NCI-H1092 treated with DMSO at 0.1 percent for 48 hours (cell line): ENCODE data around the gene ZNF219.

Experiments used
- DNase-seq: peaks from one replicate; lab custom pipeline; 2025; lab: John Stamatoyannopoulos, UW

Gene ZNF219

DNA sequence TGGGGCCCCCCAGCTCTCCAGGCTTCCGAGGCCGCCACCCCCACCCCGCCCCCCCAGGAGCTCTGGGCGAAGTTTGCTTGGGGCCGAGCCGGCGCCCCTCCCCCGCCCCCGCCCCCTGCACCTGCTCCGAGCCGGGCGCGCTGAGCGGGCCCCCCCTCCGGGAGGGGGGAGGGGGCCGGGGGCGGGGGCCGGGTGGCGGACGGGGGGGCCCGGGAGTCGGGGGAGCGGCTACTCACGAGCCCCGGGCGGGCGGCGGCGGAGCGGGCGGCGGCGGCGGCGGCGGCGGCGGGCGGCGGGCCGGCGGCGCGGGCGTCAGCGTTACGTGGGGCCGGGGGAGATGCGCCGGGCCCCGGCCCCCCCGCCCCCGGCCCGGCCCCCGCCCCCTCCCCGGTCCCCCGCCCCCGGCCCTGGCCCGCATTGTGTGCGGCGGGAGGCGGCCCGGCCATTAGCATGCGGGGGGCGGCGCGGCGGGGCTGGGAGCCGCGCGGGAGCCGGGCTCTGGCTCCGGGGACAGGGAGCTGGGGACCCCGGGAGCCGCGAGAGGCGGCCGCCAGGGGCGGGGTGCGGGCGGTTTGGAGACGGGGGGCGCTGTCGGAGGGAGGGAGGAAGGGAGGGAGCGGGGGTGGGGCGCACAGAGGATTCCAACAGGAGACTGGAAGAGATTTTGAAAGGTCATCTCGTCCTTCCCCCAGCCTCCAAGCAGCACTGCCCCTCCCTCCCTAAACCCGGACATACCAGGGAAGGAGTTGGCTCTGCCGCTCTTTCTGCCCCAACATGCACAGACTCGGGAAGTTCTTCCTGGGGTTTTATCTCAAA is at the start of gene ZNF219:
ZNF219 (minus strand) TSS at position 580 of the 816 bp plus-strand sequence. CDS start 5,064 bp downstream, outside the sequence.
- peak; percentile 46 for DNase-seq

DNA sequence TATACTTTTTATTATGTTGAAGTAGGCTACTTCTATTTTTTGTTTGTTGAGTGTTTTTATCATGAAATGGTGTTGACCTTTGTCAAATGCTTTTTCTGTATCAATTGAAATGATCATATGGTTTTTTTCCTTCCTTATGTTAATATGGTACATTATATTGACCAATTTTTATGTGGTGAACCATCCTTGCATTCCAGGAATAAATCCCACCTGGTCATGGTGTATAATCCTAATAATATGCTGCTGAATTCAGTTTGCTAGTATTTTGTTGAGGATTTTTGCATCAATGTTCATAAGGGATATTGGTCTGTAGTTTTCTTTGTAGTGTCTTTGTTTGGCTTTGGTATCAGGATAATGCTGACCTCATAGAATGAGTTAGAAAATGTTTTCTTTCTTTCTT is 47.0 kb upstream of the ZNF219 start:
- no peak for DNase-seq

DNA sequence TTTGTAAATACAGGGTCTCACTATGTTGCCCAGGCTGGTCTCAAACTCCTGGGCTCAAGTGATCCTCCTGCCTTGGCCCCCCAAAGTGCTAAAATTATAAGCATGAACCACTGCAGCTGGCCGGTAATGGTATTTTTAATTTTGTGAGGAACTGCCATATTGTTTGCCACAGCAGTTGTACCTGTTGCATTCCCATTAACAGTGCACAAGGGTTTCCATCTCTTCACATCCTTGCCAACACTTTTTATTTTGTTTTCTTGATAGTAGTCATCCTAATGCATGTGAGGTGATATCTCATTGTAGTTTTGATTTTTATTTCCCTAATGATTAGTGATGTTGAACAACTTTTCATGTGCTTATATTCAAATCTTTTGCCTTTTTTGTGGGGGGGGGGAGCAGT is 43.9 kb upstream of the ZNF219 start:
- DNase-seq = no peak

DNA sequence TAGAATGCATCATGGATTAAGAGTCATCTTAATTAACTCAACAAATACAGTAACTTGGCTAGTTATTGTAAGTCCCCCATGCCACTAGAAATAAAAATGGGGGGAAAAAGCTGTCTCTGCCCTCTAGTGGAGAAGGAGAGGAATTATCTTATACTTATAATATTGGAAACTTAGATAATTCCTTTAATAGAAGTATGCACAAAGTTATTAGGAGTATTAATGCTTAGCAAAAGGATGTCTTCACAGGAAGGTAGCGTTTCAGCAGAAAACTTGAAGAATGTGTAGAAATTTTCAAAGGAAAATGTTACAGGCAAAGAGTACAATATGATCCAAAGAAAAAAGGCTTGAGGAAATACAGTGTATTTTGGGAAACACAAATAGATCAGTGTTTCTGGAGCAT is 37.6 kb upstream of the ZNF219 start:
- DNase-seq = peak; percentile 6

DNA sequence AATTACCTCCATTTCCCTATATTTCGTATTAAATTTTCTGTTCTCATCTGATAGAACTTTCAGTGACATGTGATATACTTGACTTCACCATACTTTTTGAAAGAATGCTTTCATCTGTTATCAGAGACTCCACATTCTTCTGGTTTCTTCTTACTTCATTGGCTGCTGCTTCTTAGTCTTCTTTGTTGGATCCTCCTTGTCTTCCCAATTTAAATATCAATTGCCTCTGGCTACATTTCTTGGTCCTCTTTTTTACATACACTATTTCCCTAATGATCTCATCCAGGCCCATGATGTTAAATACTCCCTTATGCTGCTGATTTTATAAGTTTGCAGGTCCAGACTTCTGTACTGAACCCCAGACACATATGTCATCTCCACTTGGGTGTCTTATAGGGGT is 35.4 kb upstream of the ZNF219 start:
- no peak for DNase-seq

DNA sequence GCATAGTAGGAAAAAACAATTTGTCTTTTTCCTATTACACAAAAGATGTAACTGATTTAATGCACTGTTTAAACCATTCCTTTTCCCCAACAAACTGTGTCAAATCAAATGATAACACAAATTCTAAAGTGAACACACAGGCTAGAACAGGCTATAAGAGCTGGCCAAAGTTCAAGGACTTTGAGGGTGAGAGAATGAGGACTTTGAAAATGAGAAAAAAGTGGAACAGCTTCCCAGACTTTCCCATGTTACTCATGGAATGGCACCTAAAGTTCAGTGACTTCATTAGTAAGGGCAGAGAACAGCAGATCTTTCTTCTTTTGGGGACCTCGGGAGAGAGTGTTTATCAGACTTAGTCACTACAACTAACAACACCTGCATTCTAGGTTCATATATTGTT is 25.0 kb upstream of the ZNF219 start:
- DNase-seq = no peak

DNA sequence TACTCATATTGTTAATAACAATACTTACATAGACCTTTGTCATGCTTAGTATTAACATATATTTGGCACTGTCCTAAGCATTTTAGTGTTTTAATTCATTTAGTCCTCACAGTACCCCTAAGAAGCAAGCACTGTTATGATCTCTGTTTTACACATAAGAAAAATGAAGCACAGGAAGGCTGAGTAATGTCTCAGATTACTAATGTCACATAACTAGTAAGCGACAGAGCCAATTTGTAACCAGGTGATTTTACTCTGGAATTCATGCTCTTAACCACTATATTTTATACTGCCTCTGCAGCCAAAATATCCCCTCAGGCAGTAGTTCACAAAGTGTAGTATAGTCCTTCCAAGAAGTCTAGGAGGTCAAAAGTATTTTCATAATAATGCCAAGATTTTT is 22.7 kb upstream of the ZNF219 start:
- no peak for DNase-seq

DNA sequence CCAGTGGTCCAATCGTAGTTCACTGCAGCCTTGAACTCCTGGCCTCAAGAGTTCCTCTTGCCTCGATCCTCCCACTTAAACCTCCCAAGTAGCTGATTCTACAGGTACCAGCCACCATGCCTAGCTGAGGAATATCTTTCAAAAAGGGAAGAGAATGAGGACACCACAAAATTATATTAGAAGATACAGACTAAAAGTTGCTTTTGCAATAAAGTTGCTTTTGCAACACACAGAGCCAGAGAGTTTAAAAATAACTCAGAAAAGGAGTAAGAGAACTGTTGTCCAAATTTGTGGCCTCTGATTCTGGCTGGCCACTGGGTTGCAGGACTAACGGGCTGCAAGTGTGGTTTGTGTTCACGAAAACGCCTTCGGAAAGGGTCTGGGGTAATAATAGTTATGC is 22.2 kb upstream of the ZNF219 start:
- no peak for DNase-seq

DNA sequence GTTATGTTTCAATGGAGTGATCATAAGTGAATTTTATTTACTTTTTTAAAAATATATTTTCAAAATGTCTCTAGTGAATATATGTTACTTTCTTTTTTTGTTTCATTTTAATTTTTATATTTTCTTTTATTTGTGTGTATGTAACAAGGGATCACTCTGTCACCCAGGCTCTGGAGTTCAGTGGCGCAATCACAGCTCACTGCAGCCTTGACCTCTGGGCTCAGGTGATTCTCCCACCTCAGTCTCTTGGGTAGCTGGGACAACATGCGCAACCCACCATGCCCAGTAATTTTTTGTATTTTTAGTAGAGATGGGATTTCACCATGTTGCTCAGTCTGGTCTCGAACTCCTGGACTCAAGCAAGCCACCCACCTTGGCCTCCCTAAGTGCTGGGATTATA is 20.5 kb upstream of the ZNF219 start:
- DNase-seq = no peak

DNA sequence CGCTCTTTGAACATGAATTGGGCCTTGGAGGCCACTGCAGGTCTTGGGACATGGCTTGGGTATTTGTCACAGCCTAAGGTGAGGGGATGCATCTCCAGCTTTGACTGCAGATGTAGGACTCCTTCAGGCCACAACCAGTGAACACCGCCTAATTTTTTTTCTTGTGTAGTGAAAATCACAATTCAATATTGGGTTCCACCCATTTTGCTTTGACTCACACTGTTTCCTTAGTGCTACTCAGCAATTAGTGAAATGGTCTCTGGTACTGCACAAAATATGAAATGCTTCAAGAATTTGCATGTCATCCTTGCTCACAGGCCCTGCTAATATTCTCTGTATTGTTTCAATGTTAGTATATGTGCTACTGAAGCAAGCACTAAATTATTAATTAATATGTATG is 14.9 kb upstream of the ZNF219 start:
- no peak for DNase-seq

DNA sequence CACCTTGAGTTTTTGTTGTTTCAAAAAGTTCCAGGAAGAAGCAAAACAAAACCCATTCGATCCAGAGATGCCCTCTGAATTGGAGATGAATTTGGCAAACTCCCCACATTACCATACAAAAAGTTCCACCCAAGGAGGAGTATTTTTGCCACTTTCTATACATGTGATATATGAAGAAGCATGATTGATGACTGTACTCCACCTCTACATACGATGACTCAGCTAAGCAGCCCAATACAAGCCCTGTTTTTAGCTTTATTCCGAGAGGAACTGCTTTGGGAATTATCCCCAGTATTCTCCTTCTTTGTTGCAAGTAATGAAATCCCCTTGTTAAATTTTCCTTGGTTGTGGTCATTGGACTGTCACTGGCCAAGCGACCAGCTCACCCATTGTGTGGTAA is 13.8 kb upstream of the ZNF219 start:
- DNase-seq = no peak

DNA sequence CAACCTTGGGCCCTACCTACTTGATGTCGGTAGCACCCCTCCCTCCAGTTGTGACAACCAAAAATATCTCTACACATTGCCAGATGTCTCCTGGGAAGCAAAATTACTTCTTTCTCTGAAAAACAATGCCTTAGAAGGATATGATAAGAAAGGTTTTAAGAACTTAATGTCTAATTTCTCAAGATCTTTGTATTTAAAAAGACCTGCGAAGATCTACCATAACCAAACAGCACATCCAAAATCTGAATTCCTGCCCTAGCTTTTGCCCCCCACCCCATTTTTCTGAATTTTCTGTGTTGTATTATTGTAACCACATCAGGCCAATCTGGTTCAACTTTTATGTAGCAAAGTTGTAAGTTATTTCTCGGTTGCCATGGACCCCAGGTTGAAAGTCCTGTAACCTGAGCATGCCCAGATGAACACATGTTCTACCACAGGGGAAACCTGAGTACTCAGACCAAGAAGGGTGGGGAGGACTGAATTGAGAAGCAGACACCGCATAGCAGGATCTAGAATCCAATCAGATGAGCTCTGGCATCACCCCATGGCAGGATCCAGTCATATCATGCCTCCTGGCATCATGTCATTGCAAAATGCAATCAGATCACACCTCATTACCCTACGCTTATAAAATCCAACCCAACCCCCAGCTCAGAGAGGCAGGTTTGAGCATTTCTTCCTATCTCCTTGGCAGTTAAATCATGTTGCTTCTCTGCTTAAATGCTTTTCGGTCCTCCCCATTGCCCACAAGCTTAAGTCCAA is 11.1 kb upstream of the ZNF219 start:
- no peak for DNase-seq

DNA sequence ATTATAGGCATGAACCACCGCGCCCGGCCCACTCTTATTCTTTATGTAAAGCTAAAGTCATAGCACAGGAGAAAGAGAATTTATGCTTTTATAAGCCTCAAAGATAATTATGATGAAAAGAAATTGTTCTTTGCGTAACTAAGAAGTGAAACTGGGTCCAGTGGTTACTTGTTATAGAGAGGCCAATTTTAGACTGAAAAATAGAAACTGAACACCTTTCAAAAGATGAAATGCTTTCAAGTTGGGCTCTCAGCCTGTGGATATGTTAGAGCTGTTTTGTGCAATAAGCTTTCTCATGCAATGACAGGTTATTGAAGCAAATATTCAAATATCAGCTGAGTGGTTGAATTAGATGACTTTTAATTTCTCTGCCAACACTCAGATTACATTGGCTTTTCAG is 10.3 kb upstream of the ZNF219 start:
- DNase-seq = no peak

DNA sequence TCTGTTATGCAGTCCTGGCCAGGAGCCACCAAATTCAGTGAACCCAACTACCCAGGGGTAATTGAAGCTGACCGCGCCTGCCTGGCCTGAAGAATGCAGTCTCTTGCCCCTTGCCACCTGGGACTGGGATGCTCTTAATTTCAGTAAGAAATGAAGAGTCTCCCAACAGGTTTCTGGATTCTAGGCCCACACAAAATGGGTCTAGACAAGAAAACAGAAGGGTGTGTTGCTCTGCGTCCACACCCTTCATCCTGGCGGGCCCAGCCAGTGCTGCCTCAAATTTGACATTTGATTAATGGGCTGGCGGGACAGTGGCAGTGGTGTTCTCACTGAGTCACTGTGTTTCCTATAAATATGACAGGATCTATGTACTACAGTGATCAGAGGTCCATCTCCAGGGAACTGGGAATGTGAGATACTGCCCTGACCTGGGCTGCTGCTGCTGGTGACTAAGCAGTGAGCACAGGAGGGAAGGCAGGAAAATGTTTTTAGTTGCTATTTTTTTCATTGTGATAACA is 8.9 kb upstream of the ZNF219 start:
- DNase-seq = no peak

DNA sequence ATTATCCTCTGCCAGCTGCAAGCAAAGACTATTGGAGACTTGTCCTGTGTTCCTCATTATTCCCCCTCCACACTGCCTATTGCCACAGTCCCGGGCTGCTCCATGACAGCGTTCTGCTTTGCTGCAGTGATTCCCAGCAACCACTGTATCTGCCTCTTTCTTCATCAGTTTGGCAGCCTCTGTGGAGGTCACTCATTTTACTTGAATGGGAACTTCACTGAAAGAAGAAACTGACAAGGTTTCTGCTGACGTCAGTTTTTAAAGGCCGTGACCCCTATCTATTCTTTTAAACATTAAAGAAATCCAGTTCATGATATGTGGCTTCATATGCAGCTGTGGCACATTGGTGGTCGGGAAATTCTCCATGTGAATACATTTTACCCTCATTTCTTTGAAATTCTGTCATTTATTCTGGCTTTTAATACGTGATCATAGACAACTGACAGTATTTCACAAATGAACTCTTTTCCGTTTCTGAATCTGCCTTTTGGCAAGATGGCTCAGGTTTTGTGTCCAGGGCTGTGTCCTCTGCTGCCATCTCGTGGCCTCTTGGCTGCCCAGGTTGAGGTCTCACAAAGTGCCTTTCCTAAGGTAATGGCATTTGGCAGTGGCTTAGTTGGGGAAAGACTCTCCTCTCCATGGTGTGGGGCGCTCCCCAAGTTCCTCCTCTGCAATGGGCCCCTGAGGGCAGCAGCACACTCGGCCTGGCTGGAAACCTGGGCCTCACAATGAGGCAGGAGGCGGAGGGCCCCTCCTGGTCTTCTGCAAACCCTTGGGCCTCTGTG is 8.2 kb upstream of the ZNF219 start:
- DNase-seq = peak; percentile 87

DNA sequence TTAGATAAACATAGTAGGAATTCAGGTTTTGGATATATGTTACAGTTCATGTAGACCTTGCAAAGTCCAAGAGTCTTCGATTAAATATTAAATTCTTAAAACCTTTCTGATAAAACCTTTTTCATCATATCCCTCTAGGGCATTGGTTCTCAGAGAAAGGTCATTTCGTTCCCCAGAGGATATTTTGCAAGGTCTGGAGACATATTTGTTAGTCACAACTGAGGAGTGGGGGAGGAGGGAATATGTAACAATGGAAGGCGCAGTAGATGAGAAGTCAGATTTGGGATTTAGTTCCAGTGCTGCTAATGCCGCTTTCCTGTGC is 7.7 kb upstream of the ZNF219 start:
- no peak for DNase-seq

DNA sequence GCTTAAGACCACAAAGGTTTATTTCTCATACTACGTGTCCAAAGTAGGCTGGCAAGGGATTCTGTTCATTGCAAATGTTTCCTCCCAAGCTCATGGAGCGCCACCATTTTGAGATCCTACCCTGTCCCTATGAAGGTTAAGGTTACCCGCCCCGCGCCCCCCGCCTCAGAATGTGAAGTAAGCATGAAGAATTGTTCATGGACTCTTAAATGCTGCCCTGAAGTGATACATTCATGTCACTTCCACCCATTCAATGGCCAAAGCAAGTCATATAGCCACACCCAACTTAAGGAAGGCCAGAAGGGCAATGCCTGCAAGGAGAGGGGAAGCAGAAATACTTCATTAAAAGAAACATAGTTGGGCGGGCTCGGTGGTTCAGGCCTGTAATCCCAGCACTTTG is 6.6 kb upstream of the ZNF219 start:
- DNase-seq = no peak

DNA sequence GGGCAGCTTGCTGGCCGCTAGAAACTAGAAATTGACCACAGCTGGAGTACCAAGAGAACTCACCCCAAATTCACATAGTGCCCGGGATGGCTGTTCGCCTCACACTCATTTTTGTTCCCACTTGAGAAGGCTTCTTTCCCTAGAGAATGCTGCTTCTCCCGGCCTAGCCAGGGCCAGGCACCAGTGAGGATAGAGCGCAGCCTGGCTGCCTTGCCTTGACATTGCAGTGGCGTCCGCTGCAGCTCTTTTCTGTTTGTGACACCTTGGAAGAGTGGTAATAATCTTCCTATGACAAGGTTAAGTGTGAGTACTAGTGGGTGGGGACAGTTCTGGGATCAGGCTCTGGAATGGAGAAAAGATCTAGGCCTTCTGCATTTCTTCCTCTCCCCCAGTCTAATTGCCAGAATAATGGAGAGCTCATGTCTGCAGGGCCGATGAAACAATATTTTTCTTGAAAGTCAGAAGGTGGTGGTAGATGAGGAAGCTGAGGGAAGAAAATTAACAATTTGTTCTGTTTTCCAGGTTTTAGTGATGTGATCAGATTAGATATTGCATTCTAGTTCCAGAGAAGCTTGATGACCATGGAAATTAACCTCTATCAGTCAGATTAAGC is 6.1 kb upstream of the ZNF219 start:
- DNase-seq = peak; percentile 86

DNA sequence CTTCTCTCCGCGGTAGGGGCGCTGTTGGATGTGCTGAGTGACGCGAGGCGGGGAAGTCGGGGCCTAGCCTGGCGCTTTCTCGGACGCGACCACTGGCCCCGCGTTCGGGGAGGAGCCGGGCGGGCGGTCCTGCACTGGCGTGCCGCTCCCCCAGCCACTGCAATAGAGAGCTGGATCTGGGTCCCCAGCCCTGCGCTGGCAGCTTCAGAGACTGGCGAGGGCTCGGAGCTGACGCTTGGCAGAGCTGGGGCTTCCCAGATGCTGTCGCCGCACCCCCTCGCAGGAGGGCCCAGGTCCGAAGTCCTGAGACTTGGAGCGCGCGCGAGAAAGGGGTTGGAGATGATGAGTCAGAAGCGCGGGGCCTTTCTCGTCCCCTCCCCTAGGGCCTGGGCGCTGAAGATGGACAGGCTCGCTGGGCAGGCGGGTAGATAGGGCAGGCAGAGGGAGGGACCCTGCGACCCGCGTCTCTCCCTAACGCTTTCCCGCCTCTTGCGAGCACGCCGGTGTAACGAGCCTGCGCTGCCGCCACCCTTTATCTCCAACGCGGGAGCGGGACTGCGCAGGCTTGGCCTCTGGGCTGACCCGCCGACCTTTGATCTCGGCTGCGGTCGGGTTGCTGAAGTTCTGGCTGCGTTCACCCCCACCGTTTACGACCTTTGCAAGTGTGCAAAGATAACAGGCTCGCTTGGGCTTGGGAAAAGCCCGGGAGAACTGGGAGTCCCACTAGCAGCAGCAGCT is 5.4 kb upstream of the ZNF219 start:
- DNase-seq = peak; percentile 98

DNA sequence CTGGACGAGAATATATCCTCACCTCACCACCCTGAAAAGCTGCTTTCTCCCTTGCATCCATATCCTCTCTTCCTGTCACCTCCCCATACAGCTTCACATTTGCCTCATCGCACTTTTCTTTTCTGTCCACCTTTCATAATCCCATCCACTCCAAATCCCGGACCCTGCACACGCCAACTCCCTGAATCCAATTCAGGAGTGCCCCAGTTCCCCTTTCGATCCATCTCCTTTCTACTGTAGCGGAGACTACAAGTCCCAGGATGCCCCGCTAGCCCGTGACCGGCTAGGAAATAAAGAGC is 4.9 kb upstream of the ZNF219 start:
- no peak for DNase-seq

DNA sequence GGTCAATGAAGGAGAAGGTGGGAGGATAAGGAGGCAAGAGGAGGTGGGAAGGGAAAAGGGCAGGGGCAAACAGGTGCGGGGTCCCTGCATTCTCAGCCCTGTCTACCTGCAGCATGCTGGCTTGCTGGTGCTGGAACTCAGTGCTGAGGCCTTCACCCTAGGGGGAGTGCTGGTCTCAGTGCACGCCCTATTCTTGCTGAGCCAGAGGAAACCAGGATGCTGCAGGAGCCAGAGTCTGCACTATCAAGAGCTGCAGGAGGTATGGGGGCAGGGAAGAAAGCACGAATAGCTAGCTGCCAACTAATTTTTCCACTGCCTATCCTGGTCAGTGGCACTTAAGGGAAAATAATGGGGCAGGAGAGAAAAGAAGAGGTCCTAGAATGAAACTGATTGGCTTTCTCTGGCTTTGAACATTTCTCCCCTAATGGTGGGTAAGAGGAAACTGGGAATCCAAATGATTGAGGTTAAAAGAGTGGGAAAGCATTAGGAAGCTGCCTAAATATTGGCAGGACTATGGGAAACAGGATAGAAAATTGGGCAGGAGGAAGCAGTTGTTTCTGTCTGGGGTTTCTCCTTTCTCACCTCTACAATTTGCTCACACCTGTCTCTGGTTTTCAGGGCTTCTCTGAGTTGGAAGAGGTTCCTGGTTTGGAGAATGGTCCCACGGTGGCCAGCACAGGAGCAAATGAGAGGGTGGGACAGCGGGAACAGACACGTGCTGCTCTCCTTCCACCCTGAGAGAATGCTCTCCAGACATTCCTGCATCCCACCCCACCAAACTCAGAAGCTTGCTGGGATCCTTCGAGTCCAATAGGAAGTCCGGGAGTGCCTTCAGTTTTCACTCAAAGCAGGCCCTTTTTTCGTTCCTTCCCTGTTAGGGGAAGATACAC is 4.3 kb upstream of the ZNF219 start:
- DNase-seq = no peak
